Activated T-cell treated with anti-CD3 and anti-CD28 coated beads for 24 hours (primary cell): ENCODE data around the gene S100PBP.
A peak's percentile ranks its signal among the peaks of the same experiment; 100 is the strongest.
"Not testable (repeated sequence)": the region's sequence is repeated elsewhere in the genome, so short reads cannot be mapped to it uniquely, and the experiment has no call there.

Experiments used
- DNase-seq: peaks from one replicate; pipeline ENCODE4 v3.0.0-alpha.2; 2020; ENCODE audit warnings: low read depth

Gene S100PBP

GRCh38 chr1:32786856-32787255 is 30.6 kb upstream of the S100PBP start:
- DNase-seq, result no peak

- DNase-seq, result not testable (repeated sequence)
Measured at GRCh38 chr1:32789356-32789755, 28.1 kb upstream of the S100PBP start.

GRCh38 chr1:32791881-32792280 is 25.6 kb upstream of the S100PBP start:
- no peak for DNase-seq

- DNase-seq, result not testable (repeated sequence)
Measured at GRCh38 chr1:32795763-32796162, 21.7 kb upstream of the S100PBP start.

GRCh38 chr1:32797456-32797855 is 20.0 kb upstream of the S100PBP start:
- DNase-seq, result no peak

- DNase-seq, result no peak
Measured at GRCh38 chr1:32798191-32798590, 19.3 kb upstream of the S100PBP start.

GRCh38 chr1:32798679-32799416 is 18.6 kb upstream of the S100PBP start:
- DNase-seq, result peak; percentile 19

GRCh38 chr1:32801096-32801715 is 16.2 kb upstream of the S100PBP start:
- peak; percentile 33 for DNase-seq

- DNase-seq, result not testable (repeated sequence)
Measured at GRCh38 chr1:32804460-32804859, 13.0 kb upstream of the S100PBP start.

GRCh38 chr1:32806290-32806689 is 11.2 kb upstream of the S100PBP start:
- no peak for DNase-seq

GRCh38 chr1:32806910-32807523 is 10.4 kb upstream of the S100PBP start:
- DNase-seq, result no peak

GRCh38 chr1:32808580-32808979 is 8.9 kb upstream of the S100PBP start:
- no peak for DNase-seq

GRCh38 chr1:32810358-32810757 is 7.1 kb upstream of the S100PBP start:
- DNase-seq, result no peak

- DNase-seq, result no peak
Measured at GRCh38 chr1:32811265-32811664, 6.2 kb upstream of the S100PBP start.

- no peak for DNase-seq
Measured at GRCh38 chr1:32811917-32812316, 5.5 kb upstream of the S100PBP start.

GRCh38 chr1:32813941-32814739 is 3.3 kb upstream of the S100PBP start:
- no peak for DNase-seq

- no peak for DNase-seq
Measured at GRCh38 chr1:32816676-32817158, 736 bp upstream of the S100PBP start.

GRCh38 chr1:32817815-32818786 is 648 bp downstream of the S100PBP start:
- peak; percentile 20 for DNase-seq

GRCh38 chr1:32818804-32819541 is 1.5 kb downstream of the S100PBP start:
- no peak for DNase-seq

- no peak for DNase-seq
Measured at GRCh38 chr1:32825181-32825580, 7.7 kb downstream of the S100PBP start.
